GM12864 (cell line): Measurements from ENCODE around the gene FRMD4A.

ENCODE experiments used
- DNase-seq: peaks from one replicate; pipeline ENCODE4 v3.0.0-alpha.2; 2011; ENCODE audit warnings: low read depth
- H3K4me3 ChIP-seq: 2 replicates; pipeline ENCODE4 v1.5.1; 2011; ENCODE audit warnings: mild to moderate bottlenecking, low read depth, low read length, control low read depth
- CTCF ChIP-seq: IDR thresholded peaks from 2 replicates; pipeline ENCODE4 v1.5.1; 2011; ENCODE audit warnings: low read depth, mild to moderate bottlenecking, moderate library complexity, low read length, control low read depth, inconsistent platforms; ENCODE audit errors: missing control alignments

The FRMD4A gene

DNA sequence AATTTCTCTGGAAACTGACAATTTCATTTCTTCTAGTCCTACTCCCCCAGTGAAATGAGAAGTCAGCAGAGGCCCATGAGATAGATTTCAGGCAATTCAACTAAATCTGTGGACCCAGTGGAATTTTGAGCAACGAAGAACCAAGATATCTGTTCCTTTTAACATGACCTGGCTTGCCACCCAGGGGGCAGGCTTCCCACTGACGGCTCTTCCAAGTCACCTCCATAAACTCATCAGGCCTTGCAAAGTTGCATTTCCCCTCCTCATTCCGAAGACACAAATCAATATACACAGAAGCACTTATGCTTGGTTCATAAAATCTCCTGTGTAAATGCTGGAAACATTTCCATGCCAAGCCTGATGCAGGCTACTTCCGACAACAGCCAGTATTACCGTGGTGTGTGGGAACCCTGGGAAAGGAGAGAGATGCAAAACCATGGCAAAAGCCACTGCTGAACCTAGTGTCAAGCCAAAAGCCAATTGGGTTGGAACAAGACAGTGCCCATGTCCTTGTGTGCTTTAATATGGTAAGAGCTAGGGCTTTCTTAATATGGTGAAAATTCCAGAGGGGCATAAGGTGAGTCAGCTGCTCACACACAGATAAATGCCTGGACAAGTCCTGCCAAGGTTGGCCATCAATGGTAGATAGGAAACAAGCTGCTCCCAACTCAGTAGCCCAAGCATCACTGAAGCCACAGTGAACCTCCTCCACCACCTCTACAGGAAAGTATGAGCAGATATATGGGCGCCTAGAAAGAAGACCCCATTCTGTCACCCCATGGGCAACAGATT lies 1.6 kb downstream of the FRMD4A start:
- DNase-seq = no peak
- no peak for TF ChIP-seq CTCF
- no peak overlapping the region for H3K4me3 ChIP-seq

DNA sequence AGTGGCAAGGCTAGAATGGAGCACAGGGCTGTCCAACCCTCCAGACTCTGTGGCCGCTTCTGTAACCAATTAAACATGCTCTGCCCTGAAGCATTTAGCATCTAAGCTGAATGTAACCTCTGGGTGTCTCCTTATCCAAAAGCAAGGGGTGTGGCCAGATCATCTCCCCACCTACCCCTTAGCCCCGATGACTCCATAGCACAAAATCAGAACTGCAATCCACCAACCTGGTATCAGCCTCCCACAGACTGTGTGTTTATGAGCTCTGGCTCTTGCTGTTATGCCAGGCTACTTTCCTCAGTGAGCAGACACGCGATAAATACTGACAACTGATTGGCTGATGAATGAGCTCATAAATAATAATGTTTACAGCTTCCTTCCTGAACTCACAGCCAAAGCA lies 3.2 kb downstream of the FRMD4A start:
- DNase-seq = no peak
- no peak overlapping the region for H3K4me3 ChIP-seq
- TF ChIP-seq CTCF = no peak

DNA sequence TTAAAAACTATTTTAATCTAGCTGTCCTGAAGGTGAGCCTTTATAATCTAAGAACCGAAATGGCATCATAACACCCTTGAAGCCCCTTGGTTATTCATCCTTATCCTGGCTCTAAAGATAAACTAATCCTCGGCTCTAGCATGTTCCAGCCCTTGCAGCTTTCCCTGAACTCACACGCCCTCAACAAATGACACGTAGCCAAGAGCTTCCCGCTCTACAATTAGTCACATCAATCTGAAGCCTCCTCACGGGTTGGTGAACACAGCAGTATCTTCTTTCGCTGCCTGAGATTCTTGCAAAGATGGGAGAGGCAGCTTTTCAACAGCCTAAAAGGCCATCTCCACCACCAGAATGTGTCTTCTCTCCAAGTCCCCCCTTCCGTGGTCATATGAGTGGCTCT lies 4.1 kb downstream of the FRMD4A start:
- no peak for DNase-seq
- TF ChIP-seq CTCF = no peak
- no peak overlapping the region for H3K4me3 ChIP-seq

DNA sequence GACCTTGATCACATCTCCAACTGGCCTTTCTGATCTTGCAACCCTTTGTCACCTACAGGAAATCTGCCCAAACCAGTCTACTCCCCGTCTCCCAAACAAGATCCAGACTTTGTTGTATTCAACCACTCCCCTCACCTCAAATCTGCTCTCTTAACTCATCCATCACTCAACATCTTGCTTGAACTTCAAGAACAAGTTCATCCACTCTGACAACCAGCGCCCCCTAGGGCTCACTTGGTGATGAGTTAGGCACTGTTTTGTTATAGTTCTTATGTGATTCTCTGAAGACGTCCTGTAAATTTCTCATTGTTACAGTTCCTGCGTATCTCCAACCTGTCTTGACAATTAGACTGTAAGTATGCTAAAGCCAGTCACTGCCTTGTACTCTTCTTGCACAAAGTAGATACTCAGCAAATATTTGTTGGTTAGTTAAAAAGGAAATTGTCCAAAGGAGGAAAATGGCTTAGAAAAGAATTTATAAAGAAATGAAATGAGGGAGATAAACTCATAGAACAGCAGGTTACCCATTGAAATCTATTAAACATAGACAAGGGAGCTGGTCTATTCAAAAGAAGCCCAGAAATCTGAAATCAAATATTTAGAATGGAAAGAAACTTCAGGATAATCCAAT lies 5.3 kb downstream of the FRMD4A start:
- peak; percentile 70 for TF ChIP-seq CTCF
- peak; percentile 18 for DNase-seq
- no peak overlapping the region for H3K4me3 ChIP-seq

DNA sequence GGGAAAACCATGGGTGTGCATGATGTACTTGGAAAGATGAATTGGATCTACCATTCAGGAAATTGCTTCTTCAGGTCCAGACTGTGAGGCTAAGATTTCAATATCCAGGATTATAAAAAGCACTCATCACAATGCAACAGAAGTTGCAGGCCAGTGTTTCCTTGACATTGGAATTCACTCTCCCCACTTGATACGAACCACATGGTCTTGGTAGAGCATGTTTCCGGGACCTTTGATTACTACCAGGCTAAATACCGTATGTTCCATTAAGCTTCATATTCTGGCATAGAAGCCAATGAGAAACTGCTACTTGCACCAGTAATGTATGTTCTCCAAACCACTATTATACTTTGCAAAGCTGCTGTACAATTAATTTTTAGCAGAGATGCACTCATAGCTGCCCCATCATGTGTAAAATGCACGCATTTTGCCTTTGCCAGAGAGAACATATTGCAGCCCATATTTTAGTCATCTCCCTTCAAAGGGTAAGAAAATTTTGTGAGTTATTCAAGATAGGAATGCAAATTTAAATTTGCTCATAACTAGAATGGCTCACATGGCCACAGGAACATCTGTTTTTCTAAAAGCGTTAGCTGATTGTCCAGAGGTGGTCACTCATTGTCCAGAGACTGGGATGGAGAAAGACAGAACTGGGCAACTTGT lies 8.1 kb downstream of the FRMD4A start:
- DNase-seq = no peak
- H3K4me3 ChIP-seq = no peak overlapping the region
- TF ChIP-seq CTCF = no peak

- no peak for DNase-seq
- TF ChIP-seq CTCF = no peak
- H3K4me3 ChIP-seq = no peak overlapping the region
Measured at GRCh38 chr10:14318007-14318406, 12.7 kb downstream of the FRMD4A start.

- TF ChIP-seq CTCF = no peak
- no peak for DNase-seq
- H3K4me3 ChIP-seq = no peak overlapping the region
Measured at GRCh38 chr10:14312014-14312413, 18.7 kb downstream of the FRMD4A start.
